Suppressor macrophage treated with lipopolysaccharide for 1 hour (primary cell): Measurements from ENCODE around the gene CCDC78.

Experiments used
- DNase-seq, 3 donors: peaks; one replicate each; pipeline ENCODE4 v3.0.0-alpha.2; 2020 to 2022

Gene CCDC78

GRCh38 chr16:736936-737481 is 10.8 kb upstream of the CCDC78 start:
- no peak for DNase-seq

GRCh38 chr16:735982-736453 is 9.8 kb upstream of the CCDC78 start:
- DNase-seq, result no peak

GRCh38 chr16:734981-735881 is 9.0 kb upstream of the CCDC78 start:
- DNase-seq, result no peak

- no peak for DNase-seq
These were observed 8.2 kb upstream of the CCDC78 start for GRCh38 chr16:734208-734980.

GRCh38 chr16:733382-734207 is 7.4 kb upstream of the CCDC78 start:
- peak in 2 of 3 donors; percentile 38 to 40 for DNase-seq

GRCh38 chr16:732936-733335 is 6.7 kb upstream of the CCDC78 start:
- no peak for DNase-seq

GRCh38 chr16:732332-732731 is 6.1 kb upstream of the CCDC78 start:
- DNase-seq, result no peak

- DNase-seq, result no peak
These were observed 4.6 kb upstream of the CCDC78 start for GRCh38 chr16:730666-731509.

GRCh38 chr16:729768-730665 is 3.8 kb upstream of the CCDC78 start:
- DNase-seq, result no peak

GRCh38 chr16:728890-729744 is 2.9 kb upstream of the CCDC78 start:
- no peak for DNase-seq

- peak; percentile 49 to 83 (median 66) for DNase-seq
These were observed 2.1 kb upstream of the CCDC78 start for GRCh38 chr16:728131-728889.

GRCh38 chr16:727291-727977 is 1.2 kb upstream of the CCDC78 start:
- DNase-seq, result peak; percentile 34 to 65 (median 51)

GRCh38 chr16:726188-726437 is 130 bp downstream of the CCDC78 start:
- no peak for DNase-seq

GRCh38 chr16:725463-726187 is 618 bp downstream of the CCDC78 start:
- DNase-seq, result no peak

- DNase-seq, result no peak
These were observed 1.2 kb downstream of the CCDC78 start for GRCh38 chr16:725041-725376.

- no peak for DNase-seq
These were observed 1.8 kb downstream of the CCDC78 start for GRCh38 chr16:724188-725040.

- DNase-seq, result no peak
These were observed 2.5 kb downstream of the CCDC78 start for GRCh38 chr16:723695-724094.
